Osteocyte (in vitro differentiated cells): ENCODE measurements around the gene TNK1. TPM values are rescaled to one million over a fixed set of nuclear protein-coding genes. Genes with fewer than 3 reads are reported as not detected.

Experiments
- DNase-seq: peaks from one replicate; pipeline ENCODE4 v3.0.0; 2021; ENCODE audit warnings: mixed read lengths; ENCODE audit not compliant: unreplicated experiment; ENCODE audit errors: extremely low spot score
- H3K27ac Mint-ChIP-seq: one replicate; pipeline ENCODE4 v1.8.0; 2021; ENCODE audit warnings: mild to moderate bottlenecking, mixed read lengths; ENCODE audit not compliant: unreplicated experiment
- H3K27me3 Mint-ChIP-seq: one replicate; pipeline ENCODE4 v1.8.0; 2021; ENCODE audit warnings: mixed read lengths; ENCODE audit not compliant: unreplicated experiment
- H3K36me3 Mint-ChIP-seq: one replicate; pipeline ENCODE4 v1.8.0; 2021; ENCODE audit warnings: mixed read lengths; ENCODE audit not compliant: unreplicated experiment
- H3K4me1 Mint-ChIP-seq: one replicate; pipeline ENCODE4 v1.8.0; 2021; ENCODE audit warnings: mixed read lengths; ENCODE audit not compliant: unreplicated experiment
- H3K4me3 Mint-ChIP-seq: one replicate; pipeline ENCODE4 v1.8.0; 2021; ENCODE audit warnings: mild to moderate bottlenecking, moderate library complexity, mixed read lengths; ENCODE audit not compliant: unreplicated experiment
- H3K9me3 Mint-ChIP-seq: one replicate; pipeline ENCODE4 v1.8.0; 2021; ENCODE audit warnings: mixed read lengths; ENCODE audit not compliant: unreplicated experiment
- CTCF ChIP-seq: fragments of 200-600 bp; sonication (generic); IDR thresholded peaks from 2 replicates; pipeline ENCODE4 v1.5.0; 2021; ENCODE audit warnings: antibody characterized with exemption, mild to moderate bottlenecking, moderate library complexity
- total RNA-seq: library from RNA; stranded (reverse); gene quantifications from 2 replicates; pipeline ENCODE4 v1.2.1, GENCODE V29; 2021

Gene TNK1
- total RNA-seq, 1 donor from 2014 or later = not detected

- DNase-seq = no peak
- no peaks in the 10 kb centered on the region for H3K27me3 Mint-ChIP-seq
- no peak for TF ChIP-seq CTCF
- H3K36me3 Mint-ChIP-seq = peaks cover 24% of the 10 kb centered on the region
- no peaks in the 10 kb centered on the region for H3K9me3 Mint-ChIP-seq
- peaks cover 22% of the 10 kb centered on the region for H3K4me1 Mint-ChIP-seq
- no peak overlapping the region for H3K27ac Mint-ChIP-seq
- no peak overlapping the region for H3K4me3 Mint-ChIP-seq
Measured at GRCh38 chr17:7408252-7408727, 27.4 kb downstream of the TNK1 start.

- Mint-ChIP-seq H3K9me3 (no peaks in the 10 kb centered on the region), H3K4me3 (no peak overlapping the region), H3K36me3 (peaks cover 24% of the 10 kb centered on the region), H3K4me1 (peaks cover 22% of the 10 kb centered on the region), H3K27ac (no peak overlapping the region), H3K27me3 (no peaks in the 10 kb centered on the region)
- no peak for DNase-seq
- no peak for TF ChIP-seq CTCF
Measured at GRCh38 chr17:7408863-7409262, 28.0 kb downstream of the TNK1 start.

- no peaks in the 10 kb centered on the region for H3K9me3 Mint-ChIP-seq
- H3K36me3 Mint-ChIP-seq = peaks cover 25% of the 10 kb centered on the region
- H3K4me1 Mint-ChIP-seq = peaks cover 22% of the 10 kb centered on the region
- H3K27me3 Mint-ChIP-seq = no peaks in the 10 kb centered on the region
- no peak overlapping the region for H3K27ac Mint-ChIP-seq
- DNase-seq = no peak
- no peak overlapping the region for H3K4me3 Mint-ChIP-seq
- TF ChIP-seq CTCF = no peak
Measured at GRCh38 chr17:7409716-7410115, 28.8 kb downstream of the TNK1 start.

- no peak for DNase-seq
- peaks cover 30% of the 10 kb centered on the region for H3K36me3 Mint-ChIP-seq
- no peak overlapping the region for H3K4me3 Mint-ChIP-seq
- H3K4me1 Mint-ChIP-seq = peaks cover 19% of the 10 kb centered on the region
- no peaks in the 10 kb centered on the region for H3K9me3 Mint-ChIP-seq
- no peaks in the 10 kb centered on the region for H3K27me3 Mint-ChIP-seq
- H3K27ac Mint-ChIP-seq = no peak overlapping the region
- TF ChIP-seq CTCF = no peak
Measured at GRCh38 chr17:7410634-7411426, 29.9 kb downstream of the TNK1 start.

- Mint-ChIP-seq H3K27ac (no peak overlapping the region), H3K4me3 (no peak overlapping the region), H3K9me3 (no peaks in the 10 kb centered on the region), H3K36me3 (peaks cover 32% of the 10 kb centered on the region), H3K4me1 (peaks cover 14% of the 10 kb centered on the region), H3K27me3 (no peaks in the 10 kb centered on the region)
- no peak for TF ChIP-seq CTCF
- no peak for DNase-seq
Measured at GRCh38 chr17:7411427-7411750, 30.5 kb downstream of the TNK1 start.
